Heart left ventricle (tissue), 16 donors: ENCODE data around the gene TGFBR2. TPM values are rescaled to one million over a fixed set of nuclear protein-coding genes. Genes with fewer than 3 reads are reported as not detected.

Experiments used
- ATAC-seq, 4 donors: fragments of 200-7000 bp; cut with Tn5 transposase; one replicate each; pipeline ENCODE4 v1.9.1; 2020 to 2022; ENCODE audit warnings: moderate library complexity in 4 of 4, mild to moderate bottlenecking in 3 of 4, moderate number of reproducible peaks in 1 of 4
- DNase-seq, 5 donors: peaks; one replicate each; pipeline ENCODE4 v3.0.0-alpha.2; 2020
- H3K27ac ChIP-seq, 12 donors: fragments of 200-600 bp; sonication (generic) in 4 of 12; one replicate each; pipeline versions ENCODE4 v1.5.0 to v1.8.0; 2016 to 2022; ENCODE audit warnings: mild to moderate bottlenecking in 2 of 12
- H3K27me3 ChIP-seq, 9 donors: fragments of 200-600 bp; sonication (generic) in 2 of 9; one replicate each; pipeline versions ENCODE4 v1.5.1 to v1.8.0; 2016 to 2022; ENCODE audit warnings: mild to moderate bottlenecking in 3 of 9
- H3K36me3 ChIP-seq, 9 donors: fragments of 200-600 bp; sonication (generic) in 2 of 9; one replicate each; pipeline versions ENCODE4 v1.5.0 to v1.8.0; 2018 to 2022; ENCODE audit warnings: mild to moderate bottlenecking in 2 of 9
- H3K4me1 ChIP-seq, 12 donors: fragments of 200-600 bp; sonication (generic) in 4 of 12; one replicate each; pipeline versions ENCODE4 v1.5.0 to v1.8.0; 2016 to 2022; ENCODE audit warnings: mild to moderate bottlenecking in 3 of 12
- H3K4me3 ChIP-seq, 12 donors: fragments of 200-600 bp; sonication (generic) in 4 of 12; one replicate each; pipeline versions ENCODE4 v1.5.0 to v1.8.0; 2017 to 2022; ENCODE audit warnings: mild to moderate bottlenecking in 9 of 12, moderate library complexity in 4 of 12
- H3K9me3 ChIP-seq, 12 donors: fragments of 200-600 bp; sonication (generic) in 4 of 12; one replicate each; pipeline versions ENCODE4 v1.5.0 to v1.8.0; 2016 to 2022; ENCODE audit warnings: mild to moderate bottlenecking in 1 of 12
- CTCF ChIP-seq, 12 donors: fragments of 200-600 bp; sonication (generic) in 4 of 12; IDR thresholded peaks; one replicate each; pipeline versions ENCODE4 v1.5.0 to v1.8.0; 2018 to 2022; ENCODE audit warnings: antibody characterized with exemption in 12 of 12, mild to moderate bottlenecking in 5 of 12
- POLR2A ChIP-seq, 2 donors: fragments of 450-650 bp; IDR thresholded peaks; one replicate each; pipeline ENCODE4 v1.6.1; 2017; ENCODE audit warnings: antibody characterized with exemption in 2 of 2, mild to moderate bottlenecking in 2 of 2, moderate library complexity in 2 of 2
- WGBS, 4 donors: extraction: QIAGEN DNeasy Blood & Tissue Kit in 2 of 4; methylation state at CpG; one replicate each; pipeline versions ENCODE4 v1.1.5 to v1.1.7; 2013 to 2018; 5-methylcytosine and 5-hydroxymethylcytosine counted together
- intact Hi-C, 10 donors: fragments of 100-400 bp; cut with DNase I; formaldehyde crosslinking; loops; one replicate each; pipeline versions ENCODE4 v1.11.1 to v1.14.2; 2022
- polyA plus RNA-seq, 2 donors: library from polyadenylated mRNA; stranded (reverse); fragments of 200-250 nt; gene quantifications; one replicate each; pipeline ENCODE4 v1.2.3, GENCODE V29; 2013
- total RNA-seq, 9 donors: library from RNA; depleted of rRNA in 2 of 9; stranded (reverse); fragments of >200 nt in 2 of 9; fragmentation: NEBNext Ultra II Directional in 3 of 9; extraction: Animal tissue kit (Norgen Biotek cat#: 25700) in 3 of 9; gene quantifications; one replicate each; pipeline versions ENCODE4 v1.1.0 to v1.2.4, GENCODE V29; 2016 to 2023
- donor health status: ischemic (EF 13 %, LVEDD 7.1; RV severe dilation, severe dysfunction).
- donor health status: healthy with polysubstance abuse.
- donor health status: DM: no; HTN: yes; CAD: no.
- donor health status: DM: no; HTN: no; CAD: no.
- donor health status: ischemic (EF 25% LVEDD 6.9; RV normal size, moderate dysfunction).
- donor health status: ischemic (EF 25% LVEDD 5.7; RV mildly dilated, moderate dysfunction).
- donor health status: healthy.
- donor health status: DM: yes; HTN: yes; CAD: no.
- donor health status: ischemic (EF 35%, LVEDD 5.7; RV mildly dilated, moderate dysfunction).
- donor health status: nonischemic (EF 11% LVEDD 7.7; RV severe dilation, severe dysfunction).
- donor health status: DM: yes; HTN: yes; CAD: no.
- donor health status: PGD.
- donor health status: ischemic (EF 29% LVEDD 5.4; RV normal size, mild dysfunction).
- donor health status: nonischemic (EF 23%, LVEDD 6.1; RV moderate dilation, normal function).

The TGFBR2 gene
- total and polyA plus RNA-seq, 11 donors: 13.8 to 217 (median 143) TPM

GRCh38 chr3:30690199-30690598 lies 83.8 kb downstream of the TGFBR2 start:
- ATAC-seq (no peak), DNase-seq (no peak)
- Histone ChIP-seq H3K27ac (peak overlapping the region in 6 of 12 donors; percentile 6 to 81 (median 50)), H3K27me3 (no peaks in the 10 kb centered on the region), H3K4me1 (peaks cover 0 to 93% (median 71%) of the 10 kb centered on the region in 12 donors), H3K9me3 (no peaks in the 10 kb centered on the region), H3K4me3 (no peak overlapping the region), H3K36me3 (peaks cover 0 to 100% (median 67%) of the 10 kb centered on the region in 9 donors)
- 69 to 89% (median 81%) methylated on average over 2 of the region's 2 CpGs for WGBS, 4 donors
- no peak for TF ChIP-seq CTCF (IDR thresholded peaks at IDR 0.05)
- no peak for TF ChIP-seq POLR2A (IDR thresholded peaks at IDR 0.05)
- intact Hi-C loops: loop anchor here (5.0 to 10.0 kb wide), 20 partner anchors 78 to 648 kb away; partner anchors contain the start of gene TGFBR2 (in 2 of the 10)

- Histone ChIP-seq H3K27ac (peak overlapping the region in 9 of 12 donors; percentile 1 to 81 (median 50)), H3K4me1 (peaks cover 0 to 87% (median 68%) of the 10 kb centered on the region in 12 donors), H3K4me3 (no peak overlapping the region), H3K27me3 (no peaks in the 10 kb centered on the region), H3K9me3 (no peaks in the 10 kb centered on the region), H3K36me3 (peaks cover 0 to 100% (median 72%) of the 10 kb centered on the region in 9 donors)
- ATAC-seq (no peak), DNase-seq (no peak)
- TF ChIP-seq CTCF (IDR thresholded peaks at IDR 0.05) (no peak), POLR2A (IDR thresholded peaks at IDR 0.05) (no peak)
- 66 to 80% (median 70%) methylated on average over 2 to 10 of the region's 10 CpGs for WGBS, 4 donors
- intact Hi-C loops: loop anchor here (5.0 to 10.0 kb wide), 20 partner anchors 79 to 649 kb away; partner anchors contain the start of gene TGFBR2 (in 2 of the 10)
Measured at GRCh38 chr3:30691249-30691880, 85.0 kb downstream of the TGFBR2 start.

GRCh38 chr3:30691944-30692343 lies 85.5 kb downstream of the TGFBR2 start:
- Histone ChIP-seq H3K36me3 (peaks cover 0 to 100% (median 72%) of the 10 kb centered on the region in 9 donors), H3K27me3 (no peaks in the 10 kb centered on the region), H3K27ac (peak overlapping the region in 6 of 12 donors; percentile 1 to 81 (median 54)), H3K9me3 (no peaks in the 10 kb centered on the region), H3K4me3 (no peak overlapping the region), H3K4me1 (peaks cover 2 to 88% (median 71%) of the 10 kb centered on the region in 12 donors)
- DNase-seq: no peak
- ATAC-seq: no peak
- intact Hi-C loops: loop anchor here (2.0 to 10.0 kb wide), 24 partner anchors 80 to 650 kb away; partner anchors contain the start of gene TGFBR2 (in 3 of the 10)
- 88 to 94% (median 91%) methylated on average over 1 of the region's 1 CpG for WGBS, 4 donors
- no peak for TF ChIP-seq POLR2A (IDR thresholded peaks at IDR 0.05)
- no peak for TF ChIP-seq CTCF (IDR thresholded peaks at IDR 0.05)

GRCh38 chr3:30692498-30693130 lies 86.2 kb downstream of the TGFBR2 start:
- H3K4me3 ChIP-seq: no peak overlapping the region
- no peak for ATAC-seq
- peaks cover 2 to 85% (median 67%) of the 10 kb centered on the region in 12 donors for H3K4me1 ChIP-seq
- no peaks in the 10 kb centered on the region for H3K9me3 ChIP-seq
- TF ChIP-seq CTCF (IDR thresholded peaks at IDR 0.05) (no peak), POLR2A (IDR thresholded peaks at IDR 0.05) (no peak)
- intact Hi-C loops: loop anchor here (1.0 to 10.0 kb wide), 26 partner anchors 80 to 650 kb away; partner anchors contain the start of gene TGFBR2 (in 3 of the 10)
- H3K27me3 ChIP-seq: no peaks in the 10 kb centered on the region
- peak overlapping the region in 8 of 12 donors; percentile 17 to 81 (median 33) for H3K27ac ChIP-seq
- DNase-seq: no peak
- H3K36me3 ChIP-seq: peaks cover 0 to 99% (median 68%) of the 10 kb centered on the region in 9 donors
- 73 to 83% (median 83%) methylated on average over 3 of the region's 3 CpGs for WGBS, 4 donors
